ENCODE results near the gene B3GAT3.
A peak's percentile ranks its signal among the peaks of the same experiment; 100 is the strongest.

Gene B3GAT3

DNA sequence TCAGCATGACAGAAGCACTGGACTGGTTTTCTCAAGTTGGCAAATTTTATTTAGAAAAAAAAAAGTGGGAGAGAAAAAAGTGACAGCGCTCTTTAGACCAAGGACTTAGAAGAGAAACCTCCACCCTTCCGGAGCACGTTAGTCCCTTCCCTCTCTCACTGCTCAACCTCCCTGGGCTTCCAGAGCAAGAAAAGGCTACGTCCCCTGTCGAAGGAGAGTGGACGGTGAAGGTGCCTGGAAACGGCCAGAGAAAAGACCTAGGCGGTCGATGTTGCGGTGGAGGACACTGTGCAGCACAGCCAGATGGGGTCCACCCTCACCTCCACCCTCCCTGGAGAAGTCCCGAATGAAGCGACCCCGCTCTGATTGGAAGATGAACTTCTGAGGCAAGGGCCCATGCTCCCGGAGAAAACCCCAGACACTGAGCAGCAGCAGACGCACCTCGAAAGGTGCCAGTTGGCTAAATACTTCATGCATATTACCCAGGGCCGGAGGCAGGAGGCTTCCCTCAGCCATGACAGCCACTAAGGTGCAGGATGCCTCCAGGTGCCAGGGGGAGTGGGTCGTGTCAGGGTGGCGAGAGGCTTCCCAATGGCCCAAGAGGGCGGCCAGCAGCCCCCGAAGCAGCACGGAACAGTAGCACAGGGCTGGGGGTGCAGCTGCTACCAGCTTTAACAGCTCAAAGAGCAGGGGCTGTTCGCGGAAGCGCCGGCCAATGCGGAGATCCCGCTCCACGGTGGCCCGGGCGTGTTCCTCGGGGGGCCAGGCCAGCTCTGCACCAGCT lies 25.2 kb upstream of the B3GAT3 start:
- DNase-seq (ENCODE audit: low spot score) = no peak
- POLR2A ChIA-PET (ENCODE audit: low non-redundant PET) = interaction anchor here (0.6 kb wide), 2 partner anchors 13 to 55 kb away, joined by 4 read pairs; partner anchors contain the start of gene TUT1
- H3K27ac ChIP-seq = peak overlapping the region; percentile 87
- TF ChIP-seq, protein P1, sequence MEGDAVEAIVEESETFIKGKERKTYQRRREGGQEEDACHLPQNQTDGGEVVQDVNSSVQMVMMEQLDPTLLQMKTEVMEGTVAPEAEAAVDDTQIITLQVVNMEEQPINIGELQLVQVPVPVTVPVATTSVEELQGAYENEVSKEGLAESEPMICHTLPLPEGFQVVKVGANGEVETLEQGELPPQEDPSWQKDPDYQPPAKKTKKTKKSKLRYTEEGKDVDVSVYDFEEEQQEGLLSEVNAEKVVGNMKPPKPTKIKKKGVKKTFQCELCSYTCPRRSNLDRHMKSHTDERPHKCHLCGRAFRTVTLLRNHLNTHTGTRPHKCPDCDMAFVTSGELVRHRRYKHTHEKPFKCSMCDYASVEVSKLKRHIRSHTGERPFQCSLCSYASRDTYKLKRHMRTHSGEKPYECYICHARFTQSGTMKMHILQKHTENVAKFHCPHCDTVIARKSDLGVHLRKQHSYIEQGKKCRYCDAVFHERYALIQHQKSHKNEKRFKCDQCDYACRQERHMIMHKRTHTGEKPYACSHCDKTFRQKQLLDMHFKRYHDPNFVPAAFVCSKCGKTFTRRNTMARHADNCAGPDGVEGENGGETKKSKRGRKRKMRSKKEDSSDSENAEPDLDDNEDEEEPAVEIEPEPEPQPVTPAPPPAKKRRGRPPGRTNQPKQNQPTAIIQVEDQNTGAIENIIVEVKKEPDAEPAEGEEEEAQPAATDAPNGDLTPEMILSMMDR (conservative IDR thresholded peaks at IDR 0.05; ENCODE audit: low read depth) = no peak
- CTCF ChIA-PET = interaction anchor here (0.6 kb wide), 1 partner anchor 65 kb away, joined by 4 read pairs; no protein-coding TSS in a partner anchor

DNA sequence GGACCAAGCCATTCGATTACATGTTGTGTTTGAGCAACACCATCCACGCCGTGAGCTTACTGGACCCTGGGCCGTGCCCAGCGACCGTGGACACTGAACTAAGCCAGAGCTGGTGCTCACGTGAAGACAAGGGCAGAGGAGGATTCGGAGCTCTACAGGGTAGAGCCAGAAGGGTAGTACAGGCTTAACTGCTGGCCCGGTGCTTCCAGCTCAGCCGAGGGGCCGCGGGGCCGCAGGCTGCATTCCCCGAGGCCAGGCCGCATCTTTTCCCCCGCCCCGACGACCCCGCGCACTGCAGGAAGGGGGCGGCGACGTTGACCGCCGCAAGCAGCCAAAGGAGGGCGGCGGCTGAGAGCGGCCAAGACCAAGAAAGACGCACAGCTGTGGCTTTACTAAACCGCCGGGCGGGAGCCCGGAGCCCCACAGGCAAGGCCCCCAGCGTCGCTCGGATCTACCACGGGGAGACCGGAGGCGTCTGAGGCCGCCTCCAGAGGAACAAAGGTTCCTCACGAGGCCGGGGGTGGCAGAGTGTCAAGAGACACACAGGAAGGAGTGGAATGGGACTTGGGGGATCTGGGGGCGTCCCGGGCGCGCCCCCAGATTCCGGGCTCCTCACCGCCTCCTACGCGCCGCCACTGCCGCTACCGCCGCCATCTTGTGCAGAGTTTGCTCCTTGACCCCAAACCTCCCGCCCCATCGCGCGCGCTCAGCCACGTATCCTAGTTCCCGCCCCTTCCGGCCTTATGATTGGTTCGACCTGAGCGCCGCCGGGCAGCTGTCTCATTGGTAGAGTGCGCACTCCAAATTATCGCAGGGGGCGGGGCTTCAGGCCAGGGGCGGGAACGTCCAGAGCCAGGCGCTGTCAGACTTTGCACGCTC lies 24.4 kb upstream of the B3GAT3 start, which contains the start of gene GANAB:
Gene GANAB, minus strand, starts transcription at position 668 of the 879 bp plus-strand sequence. Its CDS starts 14 bp downstream, at position 654.
- H3K27ac ChIP-seq = peak within 1 kb of the TSS; percentile 87
- peak; percentile 99 for DNase-seq (ENCODE audit: low spot score)
- CTCF ChIA-PET = interaction anchor here (0.8 kb wide), 1 partner anchor 252 kb away, joined by 3 read pairs; no protein-coding TSS in a partner anchor
- TF ChIP-seq, protein P1 (conservative IDR thresholded peaks at IDR 0.05; ENCODE audit: low read depth) = no peak
- POLR2A ChIA-PET (ENCODE audit: low non-redundant PET) = interaction anchor here (0.6 kb wide), 3 partner anchors 13 to 55 kb away, joined by 4 read pairs; partner anchors contain the start of gene TUT1

DNA sequence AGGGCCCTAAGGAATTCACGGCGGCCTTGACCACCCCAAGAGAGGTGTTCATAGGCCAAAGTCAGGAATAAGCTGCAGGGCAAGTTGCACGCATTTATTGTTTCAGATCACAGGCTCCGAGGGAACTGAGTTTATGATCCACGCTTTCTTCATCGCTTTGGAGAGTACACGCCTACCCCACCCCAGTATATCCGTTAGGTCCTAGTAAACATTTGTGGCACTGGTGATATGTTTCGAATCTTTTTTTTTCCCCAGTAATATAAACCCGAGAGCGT lies 23.8 kb upstream of the B3GAT3 start:
- ChIA-PET POLR2A (ENCODE audit: low non-redundant PET) (interaction anchor here (0.6 kb wide), 1 partner anchor 44 kb away, joined by 4 read pairs; no protein-coding TSS in a partner anchor), CTCF (interaction anchor here (0.8 kb wide), 1 partner anchor 251 kb away, joined by 3 read pairs; no protein-coding TSS in a partner anchor)
- DNase-seq (ENCODE audit: low spot score) = no peak
- TF ChIP-seq, protein P1 (conservative IDR thresholded peaks at IDR 0.05; ENCODE audit: low read depth) = no peak
- peak overlapping the region; percentile 87 for H3K27ac ChIP-seq

DNA sequence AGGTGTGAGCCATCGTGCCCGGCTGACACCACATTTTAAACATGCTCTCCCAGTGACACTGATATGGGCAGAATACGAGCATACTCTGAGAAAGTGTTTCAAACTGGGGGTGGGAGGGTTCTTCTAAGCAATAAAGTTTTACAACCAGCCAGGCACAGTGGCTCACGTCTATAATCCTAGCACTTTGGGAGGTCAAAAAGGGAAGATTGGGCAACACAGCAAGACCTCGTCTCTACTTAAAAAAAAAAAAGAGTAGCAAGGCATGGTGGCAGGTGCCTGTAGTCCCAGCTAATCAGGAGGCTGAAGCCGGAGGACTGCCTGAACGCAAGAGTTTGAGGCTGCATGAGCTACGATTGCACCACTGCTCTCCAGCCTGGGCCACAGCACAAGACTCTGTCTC lies 22.4 kb upstream of the B3GAT3 start:
- no peak for DNase-seq (ENCODE audit: low spot score)
- ChIA-PET CTCF (no interaction called here), POLR2A (ENCODE audit: low non-redundant PET) (interaction anchor here (1.4 kb wide), 1 partner anchor 9 kb away, joined by 3 read pairs; the partner anchor contains the start of gene INTS5)
- H3K27ac ChIP-seq = peak overlapping the region; percentile 50
- TF ChIP-seq, protein P1 (conservative IDR thresholded peaks at IDR 0.05; ENCODE audit: low read depth) = no peak

DNA sequence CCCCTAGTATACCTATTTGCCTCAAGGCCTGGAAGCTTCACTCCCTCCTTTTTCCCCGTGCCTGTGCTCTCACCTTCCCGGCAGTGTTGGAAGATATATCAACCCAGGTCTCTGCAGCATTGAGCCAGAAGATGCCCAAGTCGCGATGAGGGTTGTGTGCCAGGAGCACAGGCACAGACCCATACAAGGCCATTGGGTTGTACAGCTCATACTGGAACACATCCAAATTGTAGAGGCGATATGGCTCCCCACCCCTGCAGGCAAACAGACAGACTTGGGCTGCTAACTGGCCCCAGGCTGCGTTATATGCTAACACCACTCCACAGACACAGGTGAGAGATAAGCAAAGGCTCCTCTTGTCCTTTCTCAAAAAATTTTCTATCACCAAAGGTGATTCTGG lies 10.7 kb upstream of the B3GAT3 start:
- ChIA-PET POLR2A (ENCODE audit: low non-redundant PET) (no interaction called here), CTCF (interaction anchor here (0.7 kb wide), 1 partner anchor 817 kb away, joined by 3 read pairs; no protein-coding TSS in a partner anchor)
- DNase-seq (ENCODE audit: low spot score) = no peak
- TF ChIP-seq, protein P1 (conservative IDR thresholded peaks at IDR 0.05; ENCODE audit: low read depth) = no peak
- H3K27ac ChIP-seq = peak overlapping the region; percentile 11

DNA sequence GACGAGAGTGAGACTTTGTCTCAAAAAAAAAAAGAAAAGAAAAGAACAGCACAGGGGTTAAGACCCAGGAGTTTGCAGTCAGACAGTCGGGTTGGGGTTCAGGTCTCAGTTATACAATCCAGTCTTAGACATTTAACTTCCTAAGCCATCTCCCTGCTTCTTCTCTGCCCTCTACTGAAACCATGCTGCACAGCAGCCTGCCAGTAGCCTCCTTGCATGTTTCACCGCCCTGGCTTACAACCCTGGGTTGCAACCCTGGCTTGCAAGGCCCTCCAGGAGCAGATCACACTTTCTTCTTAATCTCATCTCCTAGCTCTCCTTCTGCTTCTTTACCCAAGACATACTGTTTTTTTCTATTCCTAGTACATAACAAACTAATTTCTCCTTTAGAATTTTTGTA lies 5.9 kb upstream of the B3GAT3 start:
- DNase-seq (ENCODE audit: low spot score) = no peak
- ChIA-PET CTCF (no interaction called here), POLR2A (ENCODE audit: low non-redundant PET) (no interaction called here)
- H3K27ac ChIP-seq = 0 out of 2 replicates have a peak overlapping the region, but pooled peaks have one; percentile 19
- TF ChIP-seq, protein P1 (conservative IDR thresholded peaks at IDR 0.05; ENCODE audit: low read depth) = no peak

All from RWPE1 (cell line).